ENCODE measurements around the gene KCTD18.

Gene KCTD18

DNA sequence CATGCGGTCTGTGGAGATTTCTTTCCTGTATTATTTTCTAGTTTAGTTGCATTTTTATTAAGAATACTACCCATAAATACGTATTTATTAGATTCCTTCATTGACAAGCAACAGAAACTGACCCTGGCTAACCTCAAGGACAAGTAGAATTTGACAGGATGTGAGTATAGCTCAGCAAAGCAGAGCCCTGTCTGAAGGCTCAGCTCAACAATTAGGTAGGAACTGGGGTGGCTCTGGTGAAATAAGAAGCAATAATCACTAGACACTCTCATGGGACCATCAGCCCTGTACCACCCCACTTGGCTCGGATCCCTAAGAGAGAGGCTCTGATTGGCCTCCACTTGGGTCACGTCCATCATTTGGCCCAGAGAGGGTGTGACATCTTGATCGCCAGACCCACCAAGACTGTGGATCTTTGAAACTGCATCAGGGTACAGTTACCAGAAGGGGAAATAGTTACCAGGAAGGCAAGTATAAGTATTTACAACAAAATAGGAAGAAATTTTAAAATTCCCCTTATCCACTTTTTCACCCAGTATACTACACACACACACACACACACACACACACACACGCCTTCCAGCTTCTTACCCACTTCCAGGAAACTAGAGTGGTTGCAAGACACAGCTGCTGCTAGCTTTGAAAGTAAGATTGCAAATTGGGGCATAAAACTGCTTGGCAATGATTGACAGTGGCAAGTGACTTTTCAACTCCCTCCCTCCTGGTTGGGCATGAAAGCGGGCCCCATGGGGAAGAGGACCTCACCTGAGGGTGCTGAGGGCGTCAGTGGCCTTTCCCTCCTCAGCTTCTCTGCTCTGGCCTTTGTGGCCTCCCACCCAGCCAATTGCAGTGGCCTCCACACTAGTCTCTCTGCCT is 41.8 kb downstream of the KCTD18 start:
- H3K4me3 ChIP-seq (ENCODE audit: low read depth, low read length) = no peak overlapping the region
- DNase-seq (ENCODE audit: low read depth, low spot score) = no peak
- ChIA-PET POLR2A (no interaction called here), CTCF (interaction anchor here (0.7 to 2.4 kb wide), 6 partner anchors 11 to 494 kb away, joined by 3 to 9 read pairs (median 6); no protein-coding TSS in a partner anchor)
- TF ChIP-seq, protein P1, sequence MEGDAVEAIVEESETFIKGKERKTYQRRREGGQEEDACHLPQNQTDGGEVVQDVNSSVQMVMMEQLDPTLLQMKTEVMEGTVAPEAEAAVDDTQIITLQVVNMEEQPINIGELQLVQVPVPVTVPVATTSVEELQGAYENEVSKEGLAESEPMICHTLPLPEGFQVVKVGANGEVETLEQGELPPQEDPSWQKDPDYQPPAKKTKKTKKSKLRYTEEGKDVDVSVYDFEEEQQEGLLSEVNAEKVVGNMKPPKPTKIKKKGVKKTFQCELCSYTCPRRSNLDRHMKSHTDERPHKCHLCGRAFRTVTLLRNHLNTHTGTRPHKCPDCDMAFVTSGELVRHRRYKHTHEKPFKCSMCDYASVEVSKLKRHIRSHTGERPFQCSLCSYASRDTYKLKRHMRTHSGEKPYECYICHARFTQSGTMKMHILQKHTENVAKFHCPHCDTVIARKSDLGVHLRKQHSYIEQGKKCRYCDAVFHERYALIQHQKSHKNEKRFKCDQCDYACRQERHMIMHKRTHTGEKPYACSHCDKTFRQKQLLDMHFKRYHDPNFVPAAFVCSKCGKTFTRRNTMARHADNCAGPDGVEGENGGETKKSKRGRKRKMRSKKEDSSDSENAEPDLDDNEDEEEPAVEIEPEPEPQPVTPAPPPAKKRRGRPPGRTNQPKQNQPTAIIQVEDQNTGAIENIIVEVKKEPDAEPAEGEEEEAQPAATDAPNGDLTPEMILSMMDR (IDR thresholded peaks at IDR 0.05; ENCODE audit: insufficient read depth, low read length, missing control alignments) = no peak

DNA sequence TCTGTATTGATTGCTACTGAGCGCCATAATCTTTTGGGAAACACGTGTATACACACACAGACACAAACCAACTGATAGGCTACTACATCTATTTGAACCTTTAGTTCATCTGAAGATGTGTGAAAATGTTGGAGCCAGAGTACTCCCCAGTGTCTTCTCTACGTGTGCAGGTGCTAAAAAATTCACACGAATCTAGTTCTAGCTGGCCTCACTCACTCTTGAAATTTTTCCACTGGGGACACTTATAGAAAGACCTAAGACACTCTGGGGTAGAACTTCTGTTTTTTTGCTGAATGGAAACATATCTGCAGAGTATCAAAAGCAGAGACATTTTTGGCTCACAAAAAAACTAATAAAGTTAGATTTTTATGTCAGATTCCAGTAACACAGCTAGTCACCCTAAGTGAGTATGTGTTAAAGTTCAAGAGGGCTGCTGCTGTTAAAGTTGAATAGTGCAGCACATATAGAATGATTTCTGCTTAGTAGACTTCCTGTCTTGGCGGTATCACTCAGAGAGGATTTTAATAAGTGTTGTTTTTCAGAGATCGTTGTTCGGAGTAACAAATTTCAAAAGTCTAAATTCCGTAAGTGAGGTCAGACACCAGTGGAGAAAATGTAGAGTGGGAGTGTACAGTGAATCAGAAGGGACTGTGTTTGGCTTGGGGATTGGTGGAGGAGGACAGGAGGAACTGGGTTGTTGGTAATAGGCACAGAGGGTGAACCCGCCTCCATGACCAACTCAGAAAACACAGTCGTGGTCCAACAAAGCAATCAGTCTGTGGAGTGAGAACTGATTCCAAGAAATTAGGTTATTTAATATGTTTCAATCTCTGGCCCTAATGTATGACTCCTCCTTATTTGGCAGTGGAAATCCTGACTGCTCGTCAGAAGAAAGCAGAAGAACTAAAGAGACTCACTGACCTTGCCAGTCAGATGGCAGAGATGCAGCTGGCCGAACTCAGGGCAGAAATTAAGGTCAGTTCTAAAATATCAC is 43.1 kb downstream of the KCTD18 start:
- POLR2A ChIA-PET = no interaction called here
- no peak overlapping the region for H3K4me3 ChIP-seq (ENCODE audit: low read depth, low read length)
- CTCF ChIA-PET = interaction anchor here (1.3 to 2.4 kb wide), 3 partner anchors 13 to 493 kb away, joined by 3 to 9 read pairs (median 8); no protein-coding TSS in a partner anchor
- no peak for DNase-seq (ENCODE audit: low read depth, low spot score)
- TF ChIP-seq, protein P1 (IDR thresholded peaks at IDR 0.05; ENCODE audit: insufficient read depth, low read length, missing control alignments) = no peak

DNA sequence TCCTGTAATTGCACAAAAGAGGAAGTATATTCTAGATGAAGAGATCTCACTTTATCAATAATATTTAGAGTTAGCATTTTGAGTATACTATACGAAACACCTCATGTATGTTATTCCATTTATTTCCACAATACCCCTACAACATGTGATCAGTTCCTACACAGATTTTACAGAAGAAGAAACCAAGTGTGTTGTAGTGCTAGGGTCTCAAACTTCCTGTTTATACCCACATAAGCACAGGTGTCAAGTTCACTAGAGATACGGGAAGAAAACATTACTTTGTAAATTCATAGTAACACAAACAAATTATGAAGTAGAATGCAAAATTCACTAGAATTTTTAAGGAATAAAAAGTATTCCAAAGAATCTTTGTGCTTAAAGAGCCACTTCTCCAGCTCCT is 46.4 kb downstream of the KCTD18 start:
- POLR2A ChIA-PET = no interaction called here
- DNase-seq (ENCODE audit: low read depth, low spot score) = no peak
- TF ChIP-seq, protein P1 (IDR thresholded peaks at IDR 0.05; ENCODE audit: insufficient read depth, low read length, missing control alignments) = no peak
- no peak overlapping the region for H3K4me3 ChIP-seq (ENCODE audit: low read depth, low read length)
- CTCF ChIA-PET = interaction anchor here (1.4 to 1.7 kb wide), 3 partner anchors 20 to 478 kb away, joined by 3 to 5 read pairs (median 3); no protein-coding TSS in a partner anchor

DNA sequence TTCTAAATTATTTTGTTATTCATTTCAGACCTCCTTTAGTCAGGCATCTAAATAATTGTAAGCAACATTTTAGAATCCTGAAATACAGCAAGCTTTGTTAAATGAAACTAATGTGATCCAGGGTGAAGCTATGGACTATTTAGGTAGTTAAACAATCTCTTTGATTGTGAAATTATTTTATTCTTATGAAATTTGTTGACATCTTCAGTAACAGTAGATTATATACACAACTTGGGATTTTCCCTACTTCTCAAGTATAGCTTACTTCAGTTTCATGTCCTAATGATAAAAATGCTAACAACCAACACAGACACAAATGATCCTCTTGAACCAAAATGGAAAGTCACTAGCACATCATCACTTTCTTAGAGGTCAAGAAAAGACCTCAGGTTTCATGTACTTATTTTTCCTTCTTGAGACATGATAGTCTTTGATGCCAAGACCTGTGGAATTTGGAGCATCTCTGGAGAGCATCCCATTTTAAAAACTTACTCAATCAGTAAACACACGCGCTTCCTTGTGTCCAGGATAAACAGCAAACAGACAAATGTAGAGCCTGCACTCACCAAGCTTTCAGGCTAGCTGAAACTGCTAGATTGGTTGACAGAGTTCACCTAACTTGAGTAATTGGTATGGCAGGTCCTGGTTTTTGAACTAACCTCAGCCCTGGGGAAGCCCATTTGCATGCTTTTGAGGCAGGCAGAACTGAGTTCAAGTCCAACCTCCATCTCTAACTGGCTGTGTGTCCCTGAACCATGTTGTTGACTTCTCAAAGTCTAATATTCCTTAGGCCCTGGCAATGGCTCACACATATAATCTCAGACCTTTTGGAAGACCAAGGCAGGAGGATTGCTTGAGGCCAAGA is 47.8 kb downstream of the KCTD18 start:
- no peak for DNase-seq (ENCODE audit: low read depth, low spot score)
- ChIA-PET POLR2A (no interaction called here), CTCF (interaction anchor here (0.8 to 2.0 kb wide), 7 partner anchors 9 to 489 kb away, joined by 3 to 8 read pairs (median 4); no protein-coding TSS in a partner anchor)
- TF ChIP-seq, protein P1 (IDR thresholded peaks at IDR 0.05; ENCODE audit: insufficient read depth, low read length, missing control alignments) = no peak
- no peak overlapping the region for H3K4me3 ChIP-seq (ENCODE audit: low read depth, low read length)

DNA sequence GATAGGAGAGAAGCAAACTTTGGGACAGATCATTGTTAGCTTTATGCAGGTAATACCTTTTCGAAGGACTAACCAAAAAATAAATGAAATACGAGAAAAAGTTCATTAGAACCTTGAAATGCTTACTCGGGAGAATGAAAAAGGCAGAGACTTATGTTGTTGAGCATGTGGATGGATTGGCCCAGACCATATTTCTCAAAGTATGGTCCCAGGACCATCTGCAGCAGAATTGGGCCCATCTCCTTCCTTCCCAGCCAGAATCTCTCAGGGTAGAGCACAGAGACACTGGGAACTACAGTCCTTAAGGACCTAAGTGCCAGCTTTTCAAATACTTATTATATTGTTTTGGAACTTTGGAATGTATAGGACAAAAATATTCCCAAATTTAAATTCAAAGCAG is 50.8 kb downstream of the KCTD18 start:
- no peak overlapping the region for H3K4me3 ChIP-seq (ENCODE audit: low read depth, low read length)
- POLR2A ChIA-PET = no interaction called here
- DNase-seq (ENCODE audit: low read depth, low spot score) = no peak
- TF ChIP-seq, protein P1 (IDR thresholded peaks at IDR 0.05; ENCODE audit: insufficient read depth, low read length, missing control alignments) = no peak
- CTCF ChIA-PET = interaction anchor here (1.5 to 1.6 kb wide), 2 partner anchors 11 to 23 kb away, joined by 4 to 7 read pairs; no protein-coding TSS in a partner anchor
